ENCODE results near the gene PTPRU. TPM values are rescaled to one million over a fixed set of nuclear protein-coding genes. Genes with fewer than 3 reads are reported as not detected.

PTPRU gene
- total and polyA plus RNA-seq, 2 of the 8 experiments (the other 6 are each of a cell fraction or from before 2014, with no cell fraction given) = 33.8 to 41.8 TPM

- 94% methylated on average over 6 of the region's 6 CpGs; no CpG with 5 or more reads in 1 of the 2 experiments for WGBS, 2 experiments (ENCODE audit: extremely low coverage in 1 of 2, insufficient coverage in 1 of 2, insufficient read length in 1 of 2, insufficient replicate concordance in 2 of 2, low coverage in 1 of 2, low lambda C conversion rate in 2 of 2, missing lambda C conversion rate in 1 of 2)
- TF ChIP-seq POLR2AphosphoS5 (IDR thresholded peaks at IDR 0.05; ENCODE audit: low read depth, low read length) = no peak
- no peak for TF ChIP-seq SIRT6 (IDR thresholded peaks at IDR 0.05; ENCODE audit: low read length)
- no peak for TF ChIP-seq SP2 (IDR thresholded peaks at IDR 0.05; ENCODE audit: low read length)
- TF ChIP-seq ATF2 (IDR thresholded peaks at IDR 0.05; ENCODE audit: low read length) = no peak
- no peak for TF ChIP-seq HDAC2 (IDR thresholded peaks at IDR 0.05; ENCODE audit: borderline replicate concordance in 1 of 2, low read depth in 2 of 2, low read length in 2 of 2)
- no peak for TF ChIP-seq KDM5A (IDR thresholded peaks at IDR 0.05; ENCODE audit: low read length)
- no peak for TF ChIP-seq CBX5 (IDR thresholded peaks at IDR 0.05; ENCODE audit: low read depth, low read length)
- TF ChIP-seq, protein P1, sequence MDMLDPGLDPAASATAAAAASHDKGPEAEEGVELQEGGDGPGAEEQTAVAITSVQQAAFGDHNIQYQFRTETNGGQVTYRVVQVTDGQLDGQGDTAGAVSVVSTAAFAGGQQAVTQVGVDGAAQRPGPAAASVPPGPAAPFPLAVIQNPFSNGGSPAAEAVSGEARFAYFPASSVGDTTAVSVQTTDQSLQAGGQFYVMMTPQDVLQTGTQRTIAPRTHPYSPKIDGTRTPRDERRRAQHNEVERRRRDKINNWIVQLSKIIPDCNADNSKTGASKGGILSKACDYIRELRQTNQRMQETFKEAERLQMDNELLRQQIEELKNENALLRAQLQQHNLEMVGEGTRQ (IDR thresholded peaks at IDR 0.05; ENCODE audit: low read length) = no peak
- TF ChIP-seq, protein P2, sequence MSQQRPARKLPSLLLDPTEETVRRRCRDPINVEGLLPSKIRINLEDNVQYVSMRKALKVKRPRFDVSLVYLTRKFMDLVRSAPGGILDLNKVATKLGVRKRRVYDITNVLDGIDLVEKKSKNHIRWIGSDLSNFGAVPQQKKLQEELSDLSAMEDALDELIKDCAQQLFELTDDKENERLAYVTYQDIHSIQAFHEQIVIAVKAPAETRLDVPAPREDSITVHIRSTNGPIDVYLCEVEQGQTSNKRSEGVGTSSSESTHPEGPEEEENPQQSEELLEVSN (IDR thresholded peaks at IDR 0.05) = no peak
- TF ChIP-seq TAF1 (IDR thresholded peaks at IDR 0.05; ENCODE audit: low read depth, low read length) = no peak
- TF ChIP-seq FOSL1 (IDR thresholded peaks at IDR 0.05; ENCODE audit: insufficient read depth, low read depth, low read length) = no peak
These were observed 121.9 kb downstream of the PTPRU start for GRCh38 chr1:29358183-29358582.

More at GRCh38 chr1:29358183-29358582, 121.9 kb downstream of the PTPRU start:
- H3K79me2 ChIP-seq (ENCODE audit: control insufficient read depth in 1 of 2, insufficient read depth in 2 of 2, low read length in 2 of 2) = no peaks in the 10 kb centered on the region
- ChIA-PET POLR2A (ENCODE audit: partially characterized antibody) (no interaction called here), CTCF (ENCODE audit: partially characterized antibody) (interaction anchor here (0.7 kb wide), 1 partner anchor 97 kb away, joined by 4 read pairs; no protein-coding TSS in a partner anchor)
- no peaks in the 10 kb centered on the region for H4K20me1 ChIP-seq (replicated peaks in 1 of 2; ENCODE audit: control insufficient read depth in 1 of 2, insufficient read depth in 2 of 2, low read length in 2 of 2)
- no peak overlapping the region for H3K4me3 ChIP-seq (ENCODE audit: extremely low read depth in 1 of 4, insufficient read depth in 2 of 4, low read depth in 3 of 4, low read length in 4 of 4)
- no peak overlapping the region for H2BK120ac ChIP-seq (replicated peaks; ENCODE audit: low read depth, low read length)
- DNase-seq (ENCODE audit: low read depth in 1 of 2, low spot score in 2 of 2) = no peak
- H4K91ac ChIP-seq (replicated peaks; ENCODE audit: insufficient read length, low read length) = no peak overlapping the region
- no peaks in the 10 kb centered on the region for H3K27me3 ChIP-seq (replicated peaks in 1 of 4; ENCODE audit: control insufficient read depth in 3 of 4, extremely low read depth in 1 of 4, insufficient read depth in 3 of 4, low read length in 3 of 4)
- no peak overlapping the region for H3K4ac ChIP-seq (replicated peaks; ENCODE audit: insufficient read length, low read depth, low read length)
- H2AFZ ChIP-seq (ENCODE audit: low read length) = no peak overlapping the region
- H3K4me1 ChIP-seq (replicated peaks in 1 of 4; ENCODE audit: control insufficient read depth in 3 of 4, insufficient read depth in 4 of 4, low read length in 3 of 4) = peaks cover 0 to 3% (median 1%) of the 10 kb centered on the region in 4 experiments; a peak in 2 of 7 replicates
- no peaks in the 10 kb centered on the region for H3K79me1 ChIP-seq (ENCODE audit: low read depth, low read length)
- H3K27ac ChIP-seq (ENCODE audit: low read depth, low read length) = no peak overlapping the region
- no peak overlapping the region for H2BK12ac ChIP-seq (ENCODE audit: low read depth, low read length)
- no peak overlapping the region for H3K23ac ChIP-seq (ENCODE audit: insufficient read length)
- H4K8ac ChIP-seq (ENCODE audit: extremely low read depth, insufficient read depth, low read length) = no peak overlapping the region
- H2BK5ac ChIP-seq (ENCODE audit: low read depth, low read length) = no peak overlapping the region
- H3K36me3 ChIP-seq (ENCODE audit: control insufficient read depth in 2 of 4, insufficient read depth in 4 of 4, low read length in 3 of 4) = no peaks in the 10 kb centered on the region
- no peak overlapping the region for H3K4me2 ChIP-seq (ENCODE audit: insufficient read depth in 1 of 2, low read depth in 2 of 2, low read length in 2 of 2)
- no peak overlapping the region for H3K56ac ChIP-seq (replicated peaks; ENCODE audit: insufficient read length, low read depth, low read length)
- no peak overlapping the region for H3K9ac ChIP-seq (replicated peaks in 1 of 4; ENCODE audit: extremely low read depth in 1 of 4, low read depth in 3 of 4, low read length in 3 of 4)
- no peak overlapping the region for H2BK20ac ChIP-seq (ENCODE audit: low read length)
- H2BK15ac ChIP-seq (ENCODE audit: low read length) = no peak overlapping the region
- H3K9me3 ChIP-seq (ENCODE audit: insufficient read depth in 2 of 2, low read depth in 1 of 2, low read length in 1 of 2) = no peaks in the 10 kb centered on the region
- no peak for FAIRE-seq
- no peak overlapping the region for H3K18ac ChIP-seq (ENCODE audit: extremely low read depth, low read length)
- H3K14ac ChIP-seq (ENCODE audit: insufficient read length) = no peak overlapping the region
- H4K5ac ChIP-seq (ENCODE audit: insufficient read length, low read depth, low read length) = no peak overlapping the region
- H3K23me2 ChIP-seq (ENCODE audit: low read depth, low read length) = no peaks in the 10 kb centered on the region
- H2AK5ac ChIP-seq (ENCODE audit: low read depth, low read length) = no peak overlapping the region

Measured in H1 (cell line).